ENCODE results near the gene KIF3B. TPM values are rescaled to one million over a fixed set of nuclear protein-coding genes. Genes with fewer than 3 reads are reported as not detected.

KIF3B gene
- total and polyA plus RNA-seq, 2 of the 13 experiments (the other 11 are each of a cell fraction or from before 2014, with no cell fraction given) = 23.6 to 28.8 TPM

- TF ChIP-seq ISL2 (CRISPR knock-in tag; IDR thresholded peaks at IDR 0.05) (0 out of 2 replicates have a peak, but pooled peaks have one; percentile 26), ZFP1 (CRISPR knock-in tag; IDR thresholded peaks at IDR 0.05) (peak; percentile 35; the same call in 1 of the 2 replicates), HOXA3 (CRISPR knock-in tag; IDR thresholded peaks at IDR 0.05) (no peak), ZBTB8A (CRISPR knock-in tag; IDR thresholded peaks at IDR 0.05; ENCODE audit: borderline replicate concordance, low read depth) (no peak), AHDC1 (CRISPR knock-in tag; IDR thresholded peaks at IDR 0.05; ENCODE audit: borderline replicate concordance) (no peak), KLF11 (CRISPR knock-in tag; IDR thresholded peaks at IDR 0.05) (no peak), ZNF180 (CRISPR knock-in tag; IDR thresholded peaks at IDR 0.05; ENCODE audit: borderline replicate concordance, low read depth) (no peak), PAF1 (CRISPR knock-in tag; IDR thresholded peaks at IDR 0.05) (no peak), ZNF546 (CRISPR knock-in tag; conservative IDR thresholded peaks at IDR 0.05) (no peak), ARNT (IDR thresholded peaks at IDR 0.05) (no peak), HMGXB3 (CRISPR knock-in tag; IDR thresholded peaks at IDR 0.05; ENCODE audit: borderline replicate concordance) (no peak), BCL3 (CRISPR knock-in tag; IDR thresholded peaks at IDR 0.05) (no peak), FOXJ3 (CRISPR knock-in tag; IDR thresholded peaks at IDR 0.05; ENCODE audit: borderline replicate concordance) (peak; percentile 46; the same call in 1 of the 2 replicates), SOX13 (IDR thresholded peaks at IDR 0.05) (no peak), SOX13 (CRISPR knock-in tag; conservative IDR thresholded peaks at IDR 0.05 in 1 of 2, IDR thresholded peaks at IDR 0.05 in 1 of 2) (peak in 1 of 2 experiments; percentile 64; a peak in 2 of 4 replicates), EP300 (IDR thresholded peaks at IDR 0.05; ENCODE audit: low read depth in 2 of 2, low read length in 2 of 2) (peak in 1 of 2 experiments; percentile 16; a peak in 1 of 4 replicates), EP300 (CRISPR knock-in tag; IDR thresholded peaks at IDR 0.05; ENCODE audit: borderline replicate concordance) (no peak), ZNF550 (CRISPR knock-in tag; IDR thresholded peaks at IDR 0.05; ENCODE audit: borderline replicate concordance) (no peak), FLYWCH1 (CRISPR knock-in tag; IDR thresholded peaks at IDR 0.05) (no peak)
Measured at GRCh38 chr20:32368323-32368722, 90.9 kb downstream of the KIF3B start (continued).
